Spinal cord (tissue), 10 donors: ENCODE results near the gene SAG. TPM values are rescaled to one million over a fixed set of nuclear protein-coding genes. Genes with fewer than 3 reads are reported as not detected.

Experiments
- DNase-seq, 6 donors: peaks; one replicate each; pipeline versions ENCODE4 v3.0.0 to v3.0.0-alpha.2; 2013 to 2015; ENCODE audit warnings: low spot score in 6 of 6, low read depth in 4 of 6
- H3K27ac ChIP-seq: one replicate; pipeline ENCODE4 v1.5.1; 2013; ENCODE audit warnings: low read depth, low read length, control low read depth
- H3K27me3 ChIP-seq: one replicate; pipeline ENCODE4 v1.6.1; 2013; ENCODE audit warnings: low read length; ENCODE audit not compliant: control insufficient read depth, insufficient read depth
- H3K36me3 ChIP-seq: one replicate; pipeline ENCODE4 v1.6.1; 2013; ENCODE audit warnings: low read length; ENCODE audit not compliant: control insufficient read depth, insufficient read depth
- H3K4me1 ChIP-seq: one replicate; pipeline ENCODE4 v1.6.1; 2013; ENCODE audit warnings: low read length; ENCODE audit not compliant: control insufficient read depth, insufficient read depth
- H3K4me3 ChIP-seq: one replicate; pipeline ENCODE4 v1.5.1; 2013; ENCODE audit warnings: low read depth, low read length, control low read depth
- H3K9me3 ChIP-seq: one replicate; pipeline ENCODE4 v1.6.1; 2013; ENCODE audit warnings: low read length; ENCODE audit not compliant: control insufficient read depth, insufficient read depth
- WGBS: methylation state at CpG from one replicate; pipeline ENCODE4 v1.1.5; 2013; ENCODE audit warnings: missing lambda C conversion rate; ENCODE audit not compliant: insufficient coverage; 5-methylcytosine and 5-hydroxymethylcytosine counted together
- polyA plus RNA-seq, 2 donors: library from polyadenylated mRNA; unstranded; fragments of 120-200 nt; gene quantifications; one replicate each; pipeline ENCODE4 v1.2.1, GENCODE V29; 2013; ENCODE audit not compliant: insufficient read length in 2 of 2
- total RNA-seq, 2 donors: library from RNA; depleted of rRNA in 1 of 2; stranded (reverse); fragments of 120-200 nt in 1 of 2; fragments of >200 nt in 1 of 2; gene quantifications; one replicate each; pipeline versions ENCODE4 v1.2.3 to v1.2.4, GENCODE V29; 2013 to 2014
- donor health status: healthy.

The SAG gene
- total and polyA plus RNA-seq, 4 donors, result 0.48 to 0.69 (median 0.51) TPM; not detected in 1

DNA sequence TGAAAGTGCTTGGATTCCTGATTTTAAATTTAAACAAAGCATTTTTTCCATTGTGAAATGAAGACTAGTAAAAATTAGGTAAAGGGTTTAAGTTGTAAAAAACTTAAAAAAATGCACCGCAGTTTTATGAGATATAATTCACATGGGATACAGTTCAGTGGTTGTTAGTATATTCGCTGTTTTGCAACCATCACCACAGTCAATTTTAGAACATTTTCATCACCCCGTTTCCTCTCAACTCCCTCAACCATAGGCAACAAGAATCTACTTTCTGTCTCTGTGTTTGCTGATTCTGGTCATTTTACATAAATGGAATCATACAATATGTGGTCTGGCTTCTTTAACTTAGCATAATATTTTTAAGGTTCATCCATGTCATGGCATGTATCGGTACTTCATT, 50.7 kb downstream of the SAG start:
- no peak for DNase-seq
- Histone ChIP-seq H3K4me1 (peaks cover 18% of the 10 kb centered on the region), H3K4me3 (no peak overlapping the region), H3K27me3 (no peaks in the 10 kb centered on the region), H3K36me3 (no peaks in the 10 kb centered on the region), H3K27ac (no peak overlapping the region), H3K9me3 (no peaks in the 10 kb centered on the region)
- WGBS, result no CpG with 5 or more reads among the region's 4 CpGs

GRCh38 chr2:233358947-233359346, 51.3 kb downstream of the SAG start:
- Histone ChIP-seq H3K4me1 (peaks cover 12% of the 10 kb centered on the region), H3K9me3 (peaks cover 2% of the 10 kb centered on the region), H3K27me3 (no peaks in the 10 kb centered on the region), H3K4me3 (no peak overlapping the region), H3K36me3 (no peaks in the 10 kb centered on the region), H3K27ac (no peak overlapping the region)
- DNase-seq, result no peak
- WGBS, result 100% methylated on average over 2 of the region's 6 CpGs

GRCh38 chr2:233359823-233360222, 52.2 kb downstream of the SAG start:
- 100% methylated on average over 2 of the region's 3 CpGs for WGBS
- Histone ChIP-seq H3K36me3 (no peaks in the 10 kb centered on the region), H3K4me1 (peaks cover 10% of the 10 kb centered on the region), H3K9me3 (peaks cover 2% of the 10 kb centered on the region), H3K4me3 (no peak overlapping the region), H3K27me3 (no peaks in the 10 kb centered on the region), H3K27ac (no peak overlapping the region)
- no peak for DNase-seq

GRCh38 chr2:233360771-233361176, 53.2 kb downstream of the SAG start:
- no peak overlapping the region for H3K4me3 ChIP-seq
- WGBS, result 69% methylated on average over 4 of the region's 4 CpGs
- H3K27me3 ChIP-seq, result no peaks in the 10 kb centered on the region
- H3K9me3 ChIP-seq, result peaks cover 2% of the 10 kb centered on the region
- DNase-seq, result no peak
- peaks cover 3% of the 10 kb centered on the region for H3K4me1 ChIP-seq
- H3K36me3 ChIP-seq, result no peaks in the 10 kb centered on the region
- H3K27ac ChIP-seq, result no peak overlapping the region

DNA sequence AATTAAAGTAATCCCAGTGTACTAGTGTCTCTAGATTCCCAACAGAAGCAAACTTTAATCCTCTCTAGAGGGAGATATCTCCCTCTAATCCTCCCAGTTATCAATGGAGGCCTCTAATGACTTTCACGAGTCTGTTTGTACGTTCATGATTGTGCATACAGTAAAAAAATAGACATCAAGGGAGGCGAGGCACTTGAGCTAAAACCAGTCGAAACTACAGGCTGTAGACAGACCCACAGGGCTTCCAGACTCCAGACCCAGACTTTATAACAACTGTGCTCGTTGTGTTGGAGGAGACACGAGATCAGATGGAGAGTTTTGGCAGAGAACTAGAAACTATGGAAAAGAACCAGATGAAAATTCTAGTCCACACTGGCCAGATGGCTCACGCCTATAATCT, 53.7 kb downstream of the SAG start:
- Histone ChIP-seq H3K27ac (no peak overlapping the region), H3K4me1 (no peaks in the 10 kb centered on the region), H3K27me3 (no peaks in the 10 kb centered on the region), H3K9me3 (peaks cover 2% of the 10 kb centered on the region), H3K36me3 (no peaks in the 10 kb centered on the region), H3K4me3 (no peak overlapping the region)
- no peak for DNase-seq
- WGBS, result 78% methylated on average over 4 of the region's 7 CpGs

DNA sequence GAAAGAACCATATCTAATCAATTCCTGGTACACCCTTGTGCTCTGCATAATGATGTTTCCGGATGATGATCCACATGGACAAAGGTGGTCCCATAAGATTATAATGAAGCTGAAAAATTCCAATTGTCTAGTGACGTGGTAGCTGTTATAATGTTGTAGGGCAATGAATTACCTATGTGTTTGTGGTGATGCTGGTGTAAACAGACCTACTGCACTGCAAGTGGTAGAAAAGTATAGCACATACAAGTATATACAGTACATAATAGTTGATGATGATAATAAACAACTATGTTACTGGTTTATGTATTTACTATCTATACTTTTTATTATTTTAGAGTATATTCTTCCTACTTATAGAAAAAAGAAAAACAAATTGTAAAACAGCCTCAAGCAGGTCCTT, 55.1 kb downstream of the SAG start:
- Histone ChIP-seq H3K9me3 (peaks cover 2% of the 10 kb centered on the region), H3K4me3 (no peak overlapping the region), H3K27me3 (no peaks in the 10 kb centered on the region), H3K27ac (no peak overlapping the region), H3K4me1 (no peaks in the 10 kb centered on the region), H3K36me3 (no peaks in the 10 kb centered on the region)
- no peak for DNase-seq
- WGBS, result no CpG with 5 or more reads among the region's 2 CpGs

DNA sequence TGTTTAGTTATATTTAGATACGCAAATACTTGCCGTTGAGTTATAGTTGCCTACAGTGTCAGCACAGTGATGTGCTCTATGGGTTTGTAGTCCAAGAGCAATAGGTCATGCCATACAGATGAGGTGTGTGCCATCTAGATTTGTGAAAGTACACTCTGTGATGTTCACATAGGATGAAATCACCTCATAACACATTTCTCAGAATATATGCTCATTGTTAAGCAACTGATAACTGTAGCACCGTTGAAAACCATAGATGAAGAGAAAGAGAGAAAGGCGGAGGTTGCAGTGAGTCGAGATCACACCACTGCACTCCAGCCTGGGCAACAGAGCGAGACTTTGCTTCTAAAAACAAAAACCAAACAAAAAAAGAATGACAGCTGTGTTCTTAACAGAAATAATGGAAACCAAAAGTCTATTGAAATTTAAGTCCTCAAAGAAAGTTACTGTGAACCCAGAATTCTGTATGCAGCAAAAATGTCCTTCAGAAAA, 56.2 kb downstream of the SAG start:
- WGBS, result 94% methylated on average over 3 of the region's 6 CpGs

GRCh38 chr2:233365861-233366520, 58.4 kb downstream of the SAG start:
- no peak for DNase-seq
- H3K4me3 ChIP-seq, result no peak overlapping the region
- H3K4me1 ChIP-seq, result peaks cover 7% of the 10 kb centered on the region
- no peaks in the 10 kb centered on the region for H3K36me3 ChIP-seq
- H3K9me3 ChIP-seq, result peaks cover 2% of the 10 kb centered on the region
- no peak overlapping the region for H3K27ac ChIP-seq
- 86% methylated on average over 5 of the region's 6 CpGs for WGBS
- H3K27me3 ChIP-seq, result no peaks in the 10 kb centered on the region

More for the DNA sequence above, 56.2 kb downstream of the SAG start:
- Histone ChIP-seq H3K27me3 (no peaks in the 10 kb centered on the region), H3K36me3 (no peaks in the 10 kb centered on the region), H3K4me3 (no peak overlapping the region), H3K9me3 (peaks cover 2% of the 10 kb centered on the region), H3K27ac (no peak overlapping the region), H3K4me1 (peaks cover 2% of the 10 kb centered on the region)
- DNase-seq, result no peak

DNA sequence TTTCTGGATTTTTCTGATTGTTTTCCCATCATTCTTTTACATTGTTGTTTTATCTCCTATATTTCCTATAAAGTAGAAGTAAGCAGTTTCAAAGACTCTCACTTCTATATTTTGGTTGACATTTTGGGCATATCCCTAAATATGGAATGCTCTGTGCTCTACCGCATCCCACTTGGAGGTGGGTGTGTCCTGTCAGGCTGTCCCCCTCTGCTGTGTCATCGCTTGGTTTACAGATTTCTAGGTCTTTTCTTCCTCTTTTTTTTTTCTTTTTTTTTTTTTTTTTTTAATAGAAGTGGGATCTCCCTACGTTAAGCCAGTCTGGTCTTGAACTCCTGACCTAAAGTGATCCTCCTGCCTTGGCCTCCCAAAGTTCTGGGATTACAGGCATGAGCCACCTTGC, 60.0 kb downstream of the SAG start:
- no peak overlapping the region for H3K27ac ChIP-seq
- H3K27me3 ChIP-seq, result no peaks in the 10 kb centered on the region
- H3K36me3 ChIP-seq, result no peaks in the 10 kb centered on the region
- no CpG with 5 or more reads among the region's 3 CpGs for WGBS
- H3K4me3 ChIP-seq, result no peak overlapping the region
- H3K9me3 ChIP-seq, result peaks cover 4% of the 10 kb centered on the region
- peaks cover 7% of the 10 kb centered on the region for H3K4me1 ChIP-seq
- no peak for DNase-seq

DNA sequence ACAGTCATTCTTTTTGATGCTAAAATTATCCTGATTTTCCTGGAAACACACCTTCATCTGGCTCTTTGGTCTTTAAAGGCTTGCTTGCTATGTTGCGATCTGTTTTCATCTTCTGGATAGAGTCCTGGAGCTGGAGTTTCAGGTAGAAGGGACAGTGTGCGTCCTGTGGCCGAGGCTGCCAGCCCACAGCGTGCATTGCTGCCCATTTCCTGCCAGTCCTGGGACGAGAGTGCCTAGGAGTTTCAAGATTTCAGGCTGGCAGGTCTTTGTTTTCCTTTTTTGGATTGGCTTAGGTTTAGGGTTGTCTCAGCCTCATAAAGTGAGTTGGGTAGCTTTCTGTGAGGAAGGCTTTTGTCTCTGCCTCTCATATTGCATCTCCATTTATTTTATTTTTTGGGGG, 61.1 kb downstream of the SAG start:
- WGBS, result 86% methylated on average over 5 of the region's 5 CpGs
- Histone ChIP-seq H3K27ac (no peak overlapping the region), H3K9me3 (peaks cover 1% of the 10 kb centered on the region), H3K4me3 (no peak overlapping the region), H3K36me3 (no peaks in the 10 kb centered on the region), H3K27me3 (no peaks in the 10 kb centered on the region), H3K4me1 (peaks cover 7% of the 10 kb centered on the region)
- no peak for DNase-seq
